GM10847 (cell line): ENCODE data around the gene PPP6R2.

Experiments
- POLR2A ChIP-seq: IDR thresholded peaks from 2 replicates; pipeline ENCODE4 v1.6.1; 2011; ENCODE audit not compliant: insufficient read length; ENCODE audit errors: extremely low read depth

PPP6R2 gene

DNA sequence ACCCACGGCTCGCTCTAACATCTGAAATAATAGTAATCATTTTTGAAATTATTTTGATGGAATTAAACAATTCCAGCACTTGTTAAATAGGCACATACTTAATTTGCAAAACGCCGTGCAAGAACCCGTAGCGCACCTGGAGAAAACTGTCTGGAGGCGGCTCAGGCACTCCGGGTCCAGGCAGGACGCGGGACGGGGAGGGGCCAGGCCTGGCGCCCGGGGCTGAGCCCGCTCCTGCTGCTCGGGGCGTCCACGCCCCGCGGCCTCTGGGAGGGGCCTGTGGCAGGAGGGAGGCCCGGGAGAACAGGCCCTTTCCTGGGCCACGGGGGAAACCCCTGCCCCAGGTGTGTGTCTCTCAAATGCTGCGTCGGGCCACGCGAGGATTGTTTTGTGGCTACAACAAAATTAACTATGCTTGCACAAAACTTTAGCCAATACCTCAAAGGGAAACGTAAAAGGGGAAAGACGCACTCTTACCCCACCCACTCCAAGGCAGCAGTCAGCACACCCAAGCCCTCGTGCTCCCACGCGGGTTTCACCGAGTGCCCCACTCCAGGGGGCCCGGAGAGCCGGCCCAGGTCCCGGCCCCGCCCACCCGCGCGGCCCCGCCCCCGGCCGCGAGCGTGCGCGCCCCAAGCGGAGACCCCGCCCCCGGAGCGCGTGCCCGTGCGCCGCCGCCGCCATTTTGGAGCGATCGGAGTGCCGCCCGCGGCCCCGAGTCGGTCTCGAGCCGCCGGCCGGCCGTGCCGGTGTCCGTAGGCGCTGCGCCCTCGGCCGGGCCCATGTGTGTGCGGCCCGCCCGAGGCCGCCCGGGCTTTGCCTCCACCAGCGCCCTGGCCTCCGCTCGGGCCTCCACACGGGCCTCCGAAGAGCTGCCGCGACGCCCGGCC is at the start of gene PPP6R2:
Gene PPP6R2 (plus strand): TSS at position 677 of the 890 bp plus-strand sequence. CDS start 50,582 bp downstream, outside the sequence.
- peak; percentile 60 for TF ChIP-seq POLR2A

DNA sequence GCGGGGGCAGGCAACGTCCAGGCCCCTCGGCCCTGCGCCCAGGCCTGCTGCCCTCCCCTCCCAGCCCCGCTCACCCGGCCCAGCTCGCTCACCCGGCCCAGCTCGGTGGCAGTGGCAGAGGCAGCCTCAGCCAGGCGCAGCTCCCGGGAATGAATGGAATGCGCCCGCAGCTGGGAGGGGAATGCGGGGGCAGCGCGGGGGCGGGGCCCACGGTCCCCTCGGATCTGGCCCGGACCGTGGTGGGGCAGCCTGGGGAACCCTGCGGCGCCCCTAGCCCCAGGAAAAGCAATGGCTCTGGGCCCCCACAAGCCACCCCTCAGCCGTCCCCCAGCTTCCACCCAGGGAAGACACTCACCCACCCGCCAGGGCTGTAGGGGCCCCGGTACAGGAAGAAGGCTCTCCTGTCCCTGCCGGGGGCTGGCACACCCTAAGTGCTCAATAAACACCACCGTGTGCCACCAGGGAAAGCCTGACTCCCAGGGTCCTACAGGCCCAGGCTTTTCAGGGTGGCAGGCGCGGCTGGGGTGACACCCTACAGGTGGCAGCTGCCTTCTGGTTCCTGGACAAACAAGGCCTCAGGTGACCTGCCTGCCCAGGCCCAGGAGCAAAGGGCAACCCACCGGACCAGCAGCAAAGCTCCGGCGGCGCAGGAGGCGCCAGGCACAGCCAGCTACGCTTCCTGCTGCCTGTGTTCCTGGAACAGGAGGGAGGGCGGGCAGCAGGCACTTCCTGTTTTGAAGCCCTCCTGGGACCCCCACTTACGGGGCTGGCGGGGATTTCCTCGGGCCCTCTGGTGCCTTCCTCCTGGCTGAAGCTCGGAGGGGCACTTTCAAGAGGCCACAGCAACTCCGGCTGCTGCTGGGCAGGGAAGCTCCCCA is 49.4 kb upstream of the PPP6R2 start:
- TF ChIP-seq POLR2A = no peak

- TF ChIP-seq POLR2A = peak; percentile 11
Measured at GRCh38 chr22:50294319-50294656, 48.8 kb upstream of the PPP6R2 start.

- no peak for TF ChIP-seq POLR2A
Measured at GRCh38 chr22:50296658-50297490, 46.3 kb upstream of the PPP6R2 start.

- no peak for TF ChIP-seq POLR2A
Measured at GRCh38 chr22:50297510-50298265, 45.4 kb upstream of the PPP6R2 start.

DNA sequence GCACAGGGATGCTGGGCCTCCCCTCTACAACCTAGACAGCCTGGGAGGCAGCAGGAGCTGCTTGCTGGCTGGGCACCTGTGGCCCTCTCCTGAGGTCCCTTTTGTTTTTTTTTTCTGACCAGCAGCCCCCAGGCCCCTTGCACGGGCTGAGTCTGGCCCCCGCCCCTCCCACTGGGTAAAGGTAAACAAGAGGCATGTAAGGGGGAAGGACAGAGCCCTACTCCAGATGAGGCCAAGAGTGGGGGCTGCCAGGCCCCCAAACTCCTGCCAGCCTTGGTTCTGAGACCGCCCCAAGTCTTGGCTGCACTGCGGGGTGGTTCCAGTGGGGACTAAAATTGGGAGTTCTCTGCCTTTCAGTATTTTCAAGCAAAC is 44.9 kb upstream of the PPP6R2 start:
- no peak for TF ChIP-seq POLR2A

DNA sequence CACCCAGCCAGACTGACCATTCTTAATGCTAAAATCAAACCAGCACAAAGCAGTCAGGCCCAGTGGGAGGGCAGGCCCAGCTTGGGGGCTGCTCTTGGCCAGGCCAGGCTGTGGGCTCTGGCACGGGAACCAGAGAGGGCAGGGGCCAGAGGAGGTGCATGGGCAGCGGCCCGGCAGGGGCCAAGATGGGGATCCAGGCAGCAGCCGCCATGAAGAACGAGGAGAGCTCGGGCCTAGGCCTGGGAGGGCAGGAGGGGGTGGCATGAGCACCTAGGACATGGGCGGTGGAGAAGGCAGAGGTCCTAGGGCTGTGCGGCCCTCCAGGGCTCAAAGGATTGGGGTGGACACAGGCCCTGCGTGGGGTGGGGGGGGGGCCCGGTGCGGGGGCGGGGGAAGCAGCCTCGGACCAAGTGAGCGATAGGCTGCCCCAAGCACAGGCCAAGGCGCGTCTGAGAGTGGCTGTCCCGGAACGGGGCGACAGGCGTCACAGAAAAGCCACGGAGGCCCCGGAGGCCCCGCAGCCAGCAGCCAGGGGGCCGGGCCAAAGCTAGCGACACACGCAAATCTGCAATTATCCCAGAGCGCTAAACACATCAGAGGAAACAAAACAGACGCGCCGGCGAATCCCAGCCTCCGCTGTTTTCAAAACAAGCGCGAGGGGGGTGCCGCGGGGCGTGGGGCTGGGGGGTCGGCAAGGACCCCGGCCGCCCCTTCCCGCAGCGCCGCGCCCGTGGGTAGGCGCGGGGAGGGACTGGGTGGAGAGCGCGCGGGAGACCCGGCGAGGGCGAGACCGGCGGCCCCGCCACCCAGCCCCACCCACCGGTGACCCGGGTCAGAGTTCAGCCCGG is 44.0 kb upstream of the PPP6R2 start:
- TF ChIP-seq POLR2A = no peak

- no peak for TF ChIP-seq POLR2A
Measured at GRCh38 chr22:50299785-50300619, 43.1 kb upstream of the PPP6R2 start.

- no peak for TF ChIP-seq POLR2A
Measured at GRCh38 chr22:50300620-50301257, 42.4 kb upstream of the PPP6R2 start.

DNA sequence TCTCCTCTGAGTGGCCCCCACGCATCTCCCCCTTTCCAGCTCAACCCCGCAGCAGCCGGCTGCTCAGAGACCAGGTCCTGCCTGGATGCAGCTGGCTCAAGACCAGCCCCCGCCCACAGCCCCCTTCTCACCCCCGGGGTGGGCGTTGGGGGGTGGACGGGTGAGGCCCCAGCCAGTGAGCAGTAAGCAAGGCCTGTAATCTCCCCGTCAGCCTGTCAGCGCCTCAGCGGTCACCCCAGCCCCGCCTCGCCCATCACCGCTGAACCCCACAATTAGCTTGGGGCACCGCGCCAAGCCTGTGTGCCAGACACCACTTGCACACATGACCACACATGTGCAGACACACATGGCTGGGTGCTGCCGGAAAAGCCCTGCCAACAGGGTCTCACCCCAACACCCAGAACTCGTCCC is 41.5 kb upstream of the PPP6R2 start:
- TF ChIP-seq POLR2A = no peak

DNA sequence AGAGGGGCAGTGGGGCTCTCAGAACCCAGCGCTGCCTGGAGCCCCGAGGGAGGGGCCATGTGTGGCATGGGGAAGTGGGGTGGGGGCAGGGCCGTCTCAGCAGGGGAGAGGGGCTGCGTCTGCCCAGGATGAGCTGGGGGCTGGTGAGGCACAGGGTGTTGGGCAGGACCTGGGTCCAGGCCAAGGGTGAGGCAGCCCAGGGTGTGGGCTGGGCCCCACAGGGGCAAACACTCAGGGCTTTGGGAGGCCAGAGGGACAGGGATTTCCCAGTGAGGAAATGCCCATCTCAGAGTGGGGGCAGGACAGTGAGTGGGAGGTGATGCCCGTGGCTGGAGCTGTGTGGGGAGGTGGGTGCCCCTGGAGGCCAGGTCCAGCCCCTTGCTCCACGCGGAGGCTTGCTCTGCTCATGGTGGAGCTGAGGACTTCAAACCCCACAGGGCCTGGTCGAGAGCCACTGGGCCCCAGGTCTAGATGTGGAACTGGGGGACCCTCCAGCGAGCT is 41.0 kb upstream of the PPP6R2 start:
- TF ChIP-seq POLR2A = no peak

- TF ChIP-seq POLR2A = no peak
Measured at GRCh38 chr22:50302564-50302963, 40.6 kb upstream of the PPP6R2 start.

- no peak for TF ChIP-seq POLR2A
Measured at GRCh38 chr22:50303515-50303847, 39.6 kb upstream of the PPP6R2 start.
